ENCODE measurements around the gene SKAP2. TPM values are rescaled to one million over a fixed set of nuclear protein-coding genes. Genes with fewer than 3 reads are reported as not detected.
A peak's percentile ranks its signal among the peaks of the same experiment; 100 is the strongest.

Gene SKAP2
- total RNA-seq, 1 donor from 2014 or later, result 12.8 TPM

DNA sequence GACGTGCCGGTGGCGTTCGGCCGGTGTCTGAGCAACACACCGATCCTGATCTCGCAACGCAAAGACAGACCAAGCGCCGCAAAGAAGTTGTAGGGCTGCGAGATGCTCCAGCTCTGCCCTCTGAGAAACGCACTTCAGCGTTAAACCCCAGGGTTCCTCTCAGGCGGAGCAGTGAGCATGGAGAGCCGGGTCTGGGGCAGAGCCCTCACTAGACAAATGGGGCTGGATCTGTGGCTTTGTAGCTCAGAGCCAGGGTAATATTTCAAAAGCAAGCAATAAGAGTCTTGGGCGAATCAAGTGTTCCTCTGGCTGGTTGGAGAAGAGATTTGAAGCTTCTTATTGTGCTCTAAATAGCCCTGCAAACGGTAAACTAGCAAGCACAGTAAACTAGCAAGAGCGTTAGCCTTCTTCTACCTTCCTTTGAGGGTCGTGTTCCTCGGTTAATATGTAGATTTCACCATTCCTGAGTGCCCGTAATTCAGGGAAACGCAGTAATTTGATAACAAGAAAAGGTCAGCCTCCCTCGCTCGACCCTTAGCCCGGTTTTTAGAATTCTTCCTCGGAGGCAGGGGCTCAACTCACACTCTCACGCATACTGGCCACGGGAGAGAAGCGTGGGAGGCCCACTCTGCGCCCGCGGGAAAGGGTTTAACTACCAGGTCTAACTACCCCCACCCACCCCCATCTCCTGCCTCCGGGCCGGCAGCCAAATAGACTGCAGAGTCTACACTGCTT lies 6.7 kb downstream of the SKAP2 start:
- H3K27me3 ChIP-seq, result no peaks in the 10 kb centered on the region

DNA sequence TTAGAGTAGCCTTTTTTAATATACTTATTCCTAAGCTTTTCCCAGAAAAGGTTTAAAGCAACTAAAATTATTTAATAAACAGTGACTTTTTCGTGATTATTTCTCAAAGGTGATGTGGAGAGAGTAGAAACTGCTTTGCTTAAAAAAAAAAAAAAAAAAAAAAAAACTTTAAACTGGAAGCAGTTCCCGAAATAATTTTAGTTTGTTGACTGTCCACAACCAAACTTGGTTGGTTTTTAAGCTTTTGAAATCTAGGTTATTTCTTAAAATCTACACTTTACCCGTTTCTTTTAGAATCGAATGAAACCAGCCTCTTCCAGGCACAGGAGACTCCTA lies 7.3 kb downstream of the SKAP2 start:
- intact Hi-C loops (cut with DNase I), result no loop called here
- peak overlapping the region; percentile 44 for H3K27ac ChIP-seq
- H3K9me3 ChIP-seq, result no peaks in the 10 kb centered on the region
- DNase-seq (ENCODE audit: extremely low spot score in 2 of 2), result no peak
- H3K4me1 ChIP-seq, result no peaks in the 10 kb centered on the region
- no peak for TF ChIP-seq POLR2A (IDR thresholded peaks at IDR 0.05)
- no peak for TF ChIP-seq POLR2AphosphoS5 (IDR thresholded peaks at IDR 0.05; ENCODE audit: insufficient read depth in 1 of 2, low read depth in 1 of 2)
- TF ChIP-seq, protein P1, sequence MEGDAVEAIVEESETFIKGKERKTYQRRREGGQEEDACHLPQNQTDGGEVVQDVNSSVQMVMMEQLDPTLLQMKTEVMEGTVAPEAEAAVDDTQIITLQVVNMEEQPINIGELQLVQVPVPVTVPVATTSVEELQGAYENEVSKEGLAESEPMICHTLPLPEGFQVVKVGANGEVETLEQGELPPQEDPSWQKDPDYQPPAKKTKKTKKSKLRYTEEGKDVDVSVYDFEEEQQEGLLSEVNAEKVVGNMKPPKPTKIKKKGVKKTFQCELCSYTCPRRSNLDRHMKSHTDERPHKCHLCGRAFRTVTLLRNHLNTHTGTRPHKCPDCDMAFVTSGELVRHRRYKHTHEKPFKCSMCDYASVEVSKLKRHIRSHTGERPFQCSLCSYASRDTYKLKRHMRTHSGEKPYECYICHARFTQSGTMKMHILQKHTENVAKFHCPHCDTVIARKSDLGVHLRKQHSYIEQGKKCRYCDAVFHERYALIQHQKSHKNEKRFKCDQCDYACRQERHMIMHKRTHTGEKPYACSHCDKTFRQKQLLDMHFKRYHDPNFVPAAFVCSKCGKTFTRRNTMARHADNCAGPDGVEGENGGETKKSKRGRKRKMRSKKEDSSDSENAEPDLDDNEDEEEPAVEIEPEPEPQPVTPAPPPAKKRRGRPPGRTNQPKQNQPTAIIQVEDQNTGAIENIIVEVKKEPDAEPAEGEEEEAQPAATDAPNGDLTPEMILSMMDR (IDR thresholded peaks at IDR 0.05), result no peak
- no peaks in the 10 kb centered on the region for H3K36me3 ChIP-seq
- H3K4me3 ChIP-seq, result no peak overlapping the region
- H3K27me3 ChIP-seq, result no peaks in the 10 kb centered on the region

More for the DNA sequence above, 6.7 kb downstream of the SKAP2 start:
- DNase-seq (ENCODE audit: extremely low spot score in 2 of 2), result no peak
- no peak overlapping the region for H3K4me3 ChIP-seq
- H3K36me3 ChIP-seq, result no peaks in the 10 kb centered on the region
- peaks cover 1% of the 10 kb centered on the region for H3K4me1 ChIP-seq
- no peaks in the 10 kb centered on the region for H3K9me3 ChIP-seq
- H3K27ac ChIP-seq, result peak overlapping the region; percentile 44
- intact Hi-C loops (cut with DNase I), result no loop called here
- TF ChIP-seq, protein P1 (IDR thresholded peaks at IDR 0.05), result no peak
- TF ChIP-seq POLR2AphosphoS5 (IDR thresholded peaks at IDR 0.05; ENCODE audit: insufficient read depth in 1 of 2, low read depth in 1 of 2), result no peak
- TF ChIP-seq POLR2A (IDR thresholded peaks at IDR 0.05), result no peak

DNA sequence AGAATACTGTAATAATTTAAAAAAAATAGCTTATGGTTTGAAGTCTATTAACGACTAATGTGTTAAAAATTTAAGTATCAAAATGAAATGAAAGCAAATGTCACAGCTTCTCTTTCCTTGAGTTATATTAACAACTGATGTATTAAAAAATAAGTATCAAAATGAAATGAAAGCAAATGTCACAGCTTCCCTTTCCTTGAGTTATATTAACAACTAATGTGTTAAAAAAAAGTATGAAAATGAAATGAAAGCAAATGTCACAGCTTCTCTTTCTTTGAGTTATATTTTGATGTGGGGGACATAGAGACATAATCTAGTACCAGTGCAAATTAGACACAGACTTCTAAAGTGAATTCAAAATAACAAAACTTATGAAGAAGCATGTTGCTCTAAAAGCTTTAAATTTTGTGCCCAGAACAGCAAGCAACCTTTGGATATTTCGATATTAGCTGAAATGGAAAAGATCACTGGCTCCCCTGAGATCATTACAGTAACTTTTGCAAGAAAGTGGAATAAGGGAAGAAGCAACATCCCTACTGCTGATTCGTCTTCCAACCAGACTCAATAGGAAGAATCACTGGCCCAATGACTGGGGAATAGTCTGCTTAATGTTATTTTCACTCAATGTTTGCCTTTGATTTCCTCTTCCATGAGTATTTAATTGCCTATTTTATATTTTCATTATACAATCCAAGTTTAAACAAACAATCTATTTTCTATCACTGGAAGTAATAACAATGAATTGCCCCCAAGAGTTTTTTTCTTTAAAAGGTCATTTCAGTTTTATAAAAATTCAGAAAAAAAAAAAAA lies 8.0 kb downstream of the SKAP2 start:
- TF ChIP-seq, protein P1 (IDR thresholded peaks at IDR 0.05), result no peak
- TF ChIP-seq POLR2AphosphoS5 (IDR thresholded peaks at IDR 0.05; ENCODE audit: insufficient read depth in 1 of 2, low read depth in 1 of 2), result no peak
- no peak for TF ChIP-seq POLR2A (IDR thresholded peaks at IDR 0.05)
- Histone ChIP-seq H3K27ac (no peak overlapping the region), H3K36me3 (no peaks in the 10 kb centered on the region), H3K9me3 (no peaks in the 10 kb centered on the region), H3K4me1 (no peaks in the 10 kb centered on the region), H3K27me3 (no peaks in the 10 kb centered on the region), H3K4me3 (no peak overlapping the region)
- intact Hi-C loops (cut with DNase I), result no loop called here
- DNase-seq (ENCODE audit: extremely low spot score in 2 of 2), result no peak

DNA sequence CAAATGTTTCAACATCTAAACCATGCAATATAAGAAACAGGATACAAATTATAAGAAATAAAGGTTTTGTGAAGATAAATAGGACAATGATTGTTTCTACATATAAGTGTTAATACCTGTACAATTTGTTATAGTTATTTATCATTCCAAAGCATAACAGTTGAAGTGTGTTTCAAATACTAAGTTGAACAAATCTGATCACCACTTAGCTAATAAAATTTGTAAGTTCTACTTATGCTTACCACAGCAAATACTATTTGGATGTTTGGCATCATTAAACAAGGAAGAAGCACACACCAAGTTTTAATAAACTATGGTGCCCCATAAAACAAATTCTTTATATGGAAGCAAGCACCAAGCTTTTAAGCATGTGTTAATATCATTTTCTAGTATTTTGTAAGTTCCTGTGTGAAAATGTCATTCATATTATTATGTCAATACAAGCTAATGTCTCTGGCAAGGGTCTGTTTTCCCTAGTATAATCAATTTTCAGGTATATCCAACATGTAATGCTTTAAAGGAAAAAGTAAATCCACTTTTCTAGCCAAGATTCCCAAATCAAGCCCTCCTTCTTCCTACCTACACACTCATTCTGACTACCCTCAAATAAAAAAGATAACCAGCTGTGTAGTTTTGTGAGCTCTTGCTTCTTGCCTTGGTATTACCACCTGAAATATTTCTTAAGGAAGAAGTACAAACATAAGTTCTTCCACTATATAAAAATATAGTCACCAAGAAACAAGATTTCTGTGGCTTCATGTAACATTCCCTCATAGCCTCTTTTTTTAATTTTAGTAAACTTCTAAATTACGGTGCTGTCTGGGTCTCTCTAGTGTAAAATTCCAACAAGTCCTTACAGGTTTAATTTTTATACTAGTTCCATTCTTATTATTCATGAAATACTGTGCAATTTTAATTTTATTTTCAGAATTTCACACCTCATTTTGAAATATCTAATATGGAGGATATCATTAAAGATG lies 9.2 kb downstream of the SKAP2 start:
- DNase-seq (ENCODE audit: extremely low spot score in 2 of 2), result no peak
- TF ChIP-seq POLR2AphosphoS5 (IDR thresholded peaks at IDR 0.05; ENCODE audit: insufficient read depth in 1 of 2, low read depth in 1 of 2) (no peak), POLR2A (IDR thresholded peaks at IDR 0.05) (no peak)
- H3K4me3 ChIP-seq, result no peak overlapping the region
- no peaks in the 10 kb centered on the region for H3K9me3 ChIP-seq
- no peak overlapping the region for H3K27ac ChIP-seq
- H3K4me1 ChIP-seq, result no peaks in the 10 kb centered on the region
- H3K27me3 ChIP-seq, result no peaks in the 10 kb centered on the region
- H3K36me3 ChIP-seq, result no peaks in the 10 kb centered on the region
- intact Hi-C loops (cut with DNase I), result no loop called here

DNA sequence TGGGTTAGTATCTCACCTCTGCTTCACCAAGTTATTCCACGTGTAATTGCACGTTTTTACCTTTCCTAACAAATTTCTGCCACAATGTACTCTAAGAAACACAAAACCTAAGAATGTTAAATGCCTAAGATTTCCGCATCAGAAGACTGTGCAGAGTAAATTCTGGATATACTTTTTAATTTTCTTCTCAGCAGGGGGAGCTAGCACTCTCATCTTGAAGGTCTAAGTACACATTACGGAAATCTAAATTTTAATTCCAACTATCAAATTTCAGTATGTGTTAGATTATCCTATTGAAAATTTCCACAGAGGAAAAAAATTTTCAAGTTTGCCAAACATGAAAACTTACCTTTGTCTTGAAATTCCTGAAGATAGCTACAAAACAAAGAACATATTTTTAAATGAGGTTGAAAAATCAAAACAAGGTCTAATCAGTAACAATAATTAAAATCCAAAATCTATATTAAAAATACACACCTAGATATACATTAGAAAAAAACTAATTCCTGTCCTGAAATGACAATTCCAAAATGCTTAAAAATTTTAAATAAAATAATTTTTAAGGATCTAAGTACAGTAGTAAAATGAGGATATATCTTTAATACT lies 10.5 kb downstream of the SKAP2 start:
- no peaks in the 10 kb centered on the region for H3K27me3 ChIP-seq
- no peaks in the 10 kb centered on the region for H3K4me1 ChIP-seq
- H3K9me3 ChIP-seq, result no peaks in the 10 kb centered on the region
- intact Hi-C loops (cut with DNase I), result no loop called here
- no peak overlapping the region for H3K4me3 ChIP-seq
- H3K36me3 ChIP-seq, result no peaks in the 10 kb centered on the region
- no peak for TF ChIP-seq POLR2A (IDR thresholded peaks at IDR 0.05)
- TF ChIP-seq, protein P1 (IDR thresholded peaks at IDR 0.05), result peak; percentile 30 to 39 (median 38)
- peak in 1 of 2 donors; percentile 46 for TF ChIP-seq POLR2AphosphoS5 (IDR thresholded peaks at IDR 0.05; ENCODE audit: insufficient read depth in 1 of 2, low read depth in 1 of 2)
- no peak for DNase-seq (ENCODE audit: extremely low spot score in 2 of 2)
- no peak overlapping the region for H3K27ac ChIP-seq
